GM15510 (cell line): ENCODE data around the gene CHAD.

Experiments
- POLR2A ChIP-seq: IDR thresholded peaks from 3 replicates; pipeline ENCODE4 v1.6.1; 2011; ENCODE audit warnings: borderline replicate concordance; ENCODE audit not compliant: insufficient read length; ENCODE audit errors: extremely low read depth

The CHAD gene

DNA sequence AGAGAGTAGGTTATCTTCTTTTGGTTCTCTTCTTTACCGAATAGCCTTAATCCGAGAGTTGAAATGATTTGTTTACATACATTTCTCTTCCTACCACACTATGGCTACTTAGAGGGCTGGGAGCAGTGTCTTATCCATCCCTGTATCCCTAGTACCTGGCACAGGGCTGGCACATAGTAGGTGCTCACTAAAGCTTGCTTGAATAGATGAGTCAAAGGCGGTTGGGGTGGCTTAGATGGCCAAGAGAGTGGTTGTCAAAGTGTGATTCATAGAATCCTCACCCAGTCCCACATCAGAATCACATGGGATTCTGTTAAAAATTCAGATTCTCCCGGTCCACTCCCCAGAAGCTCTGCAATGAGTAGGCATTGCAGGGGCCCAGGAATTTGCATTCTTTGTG is 11.1 kb downstream of the CHAD start:
- no peak for TF ChIP-seq POLR2A

DNA sequence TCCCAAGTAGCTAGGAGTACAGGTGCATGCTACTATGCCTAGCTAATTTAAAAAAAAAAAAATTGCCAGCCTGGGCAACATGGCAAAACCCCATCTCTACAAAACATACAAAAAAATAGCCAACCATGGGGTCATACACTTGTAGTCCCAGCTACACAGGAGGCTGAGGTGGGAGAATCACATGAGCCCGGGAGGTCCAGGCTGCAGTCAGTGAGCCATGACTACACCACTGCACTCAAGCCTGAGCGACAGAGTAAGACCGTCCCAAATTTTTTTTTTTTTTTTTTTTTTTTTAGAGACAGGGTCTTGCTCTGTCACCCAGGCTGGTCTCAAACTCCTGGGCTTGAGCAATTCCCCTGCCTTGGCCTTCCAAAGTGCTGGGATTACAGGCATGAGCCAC is 14.8 kb downstream of the CHAD start:
- no peak for TF ChIP-seq POLR2A

DNA sequence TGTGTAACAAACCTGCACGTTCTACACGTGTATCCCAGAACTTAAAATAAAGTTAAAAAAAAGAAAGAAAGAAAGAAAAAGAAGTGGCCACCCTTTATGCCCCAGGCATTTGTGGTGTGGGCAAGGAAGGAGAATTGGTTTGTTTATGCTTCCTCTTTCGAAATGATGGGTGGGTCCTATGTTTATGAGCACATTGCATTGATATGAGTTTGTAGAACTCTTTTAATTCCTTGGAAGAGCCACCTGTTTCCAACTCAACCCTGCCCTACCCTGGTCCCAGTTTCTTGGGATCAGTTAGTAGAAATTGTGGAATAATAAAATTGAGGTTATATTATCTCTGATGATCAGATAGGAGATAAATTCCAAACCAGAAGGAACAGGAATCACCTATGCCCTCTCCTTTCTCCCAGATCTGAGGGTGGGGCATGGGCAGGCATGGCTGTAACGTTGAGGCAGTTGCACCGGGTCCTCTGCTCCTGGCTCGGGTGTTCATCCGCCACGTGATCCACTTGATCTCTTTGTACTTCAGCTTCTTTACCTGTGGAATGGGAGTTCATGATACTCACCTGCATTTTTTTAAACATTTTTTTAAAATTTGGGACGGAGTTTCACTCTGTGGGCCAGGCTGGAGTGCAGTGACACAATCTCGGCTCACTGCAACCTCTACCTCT is 15.9 kb downstream of the CHAD start:
- no peak for TF ChIP-seq POLR2A

DNA sequence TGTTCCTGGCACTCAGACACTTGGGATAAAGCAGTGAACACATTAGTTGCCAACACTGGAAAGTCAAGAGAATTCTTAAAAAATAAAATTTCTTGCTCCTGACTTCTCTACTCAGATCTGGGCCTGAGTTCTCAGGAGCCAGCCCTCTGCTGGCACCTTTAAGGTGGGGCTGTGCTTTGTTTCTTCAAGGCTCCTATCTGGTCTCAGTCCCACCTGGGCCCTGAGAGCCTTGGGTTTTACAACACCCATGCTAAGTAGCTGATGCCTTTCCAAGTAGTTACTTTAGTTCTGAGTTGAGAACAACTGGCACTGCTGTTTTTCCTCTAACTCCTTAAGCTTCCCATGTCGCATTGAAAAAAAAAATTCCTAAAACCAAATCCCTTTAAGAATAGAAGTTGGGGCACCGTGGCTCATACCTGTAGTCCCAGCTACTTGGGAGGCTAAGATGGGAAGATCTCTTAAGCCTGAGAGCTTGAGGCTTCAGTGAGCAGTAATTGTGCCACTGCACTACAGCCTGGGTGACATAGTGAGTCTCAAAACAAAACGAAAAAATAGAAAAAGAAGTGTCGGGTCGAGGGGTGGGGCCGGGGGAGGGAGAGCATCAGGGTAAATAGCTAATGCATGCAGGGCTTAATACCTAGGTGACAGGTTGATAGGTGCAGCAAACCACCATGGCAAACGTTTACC is 16.6 kb downstream of the CHAD start:
- TF ChIP-seq POLR2A, result no peak

DNA sequence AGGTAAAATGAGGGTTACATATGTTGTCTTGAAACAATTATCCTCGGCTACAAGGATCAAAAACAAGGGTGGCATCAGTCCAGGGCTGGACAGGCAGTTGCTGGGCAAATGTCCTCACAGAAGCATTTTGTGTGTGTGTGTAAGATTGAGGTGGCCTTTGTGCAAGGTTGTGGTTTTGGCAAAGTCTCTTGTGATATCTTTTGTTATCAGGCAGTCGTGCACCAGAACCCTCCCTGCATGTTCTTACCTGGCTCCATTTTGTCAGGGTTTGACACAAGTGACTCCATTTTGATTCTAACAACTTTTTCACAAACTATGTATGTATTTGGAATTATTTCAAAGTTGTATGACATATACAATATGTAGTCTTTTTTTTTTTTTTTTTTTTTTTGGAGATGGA is 20.0 kb downstream of the CHAD start:
- no peak for TF ChIP-seq POLR2A

DNA sequence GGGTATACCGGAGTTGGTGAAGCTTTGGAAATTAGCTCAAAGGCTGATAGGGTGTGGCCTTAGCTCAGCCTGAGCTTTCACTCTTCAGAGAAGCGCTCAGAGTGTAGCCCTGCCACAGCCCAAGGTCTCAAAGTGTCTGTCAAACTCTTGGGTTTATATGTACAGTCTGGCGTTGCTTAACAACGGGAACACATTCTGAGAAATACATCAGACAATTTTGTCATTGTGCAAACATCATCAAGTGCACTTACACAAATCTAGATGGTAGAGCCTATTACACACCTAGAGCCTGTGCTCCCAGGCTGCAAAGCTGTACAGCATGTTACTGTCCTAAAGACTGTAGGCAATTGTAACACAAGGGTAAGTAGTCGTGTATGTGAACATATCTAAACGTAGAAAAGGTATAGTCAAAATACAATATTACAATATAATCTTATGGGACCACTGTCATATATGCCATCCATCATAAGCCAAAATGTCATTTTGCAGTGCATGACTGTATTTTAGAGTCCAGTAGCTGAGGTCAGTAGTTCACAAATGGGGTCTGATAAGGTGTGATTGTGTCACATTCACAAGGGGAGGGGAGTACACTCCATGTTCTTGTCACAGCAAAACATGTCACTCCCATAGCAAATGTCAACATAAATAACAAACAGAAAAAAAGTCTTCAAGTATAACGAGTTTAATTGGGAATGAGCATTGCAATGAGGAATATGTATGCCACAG is 20.6 kb downstream of the CHAD start:
- no peak for TF ChIP-seq POLR2A

DNA sequence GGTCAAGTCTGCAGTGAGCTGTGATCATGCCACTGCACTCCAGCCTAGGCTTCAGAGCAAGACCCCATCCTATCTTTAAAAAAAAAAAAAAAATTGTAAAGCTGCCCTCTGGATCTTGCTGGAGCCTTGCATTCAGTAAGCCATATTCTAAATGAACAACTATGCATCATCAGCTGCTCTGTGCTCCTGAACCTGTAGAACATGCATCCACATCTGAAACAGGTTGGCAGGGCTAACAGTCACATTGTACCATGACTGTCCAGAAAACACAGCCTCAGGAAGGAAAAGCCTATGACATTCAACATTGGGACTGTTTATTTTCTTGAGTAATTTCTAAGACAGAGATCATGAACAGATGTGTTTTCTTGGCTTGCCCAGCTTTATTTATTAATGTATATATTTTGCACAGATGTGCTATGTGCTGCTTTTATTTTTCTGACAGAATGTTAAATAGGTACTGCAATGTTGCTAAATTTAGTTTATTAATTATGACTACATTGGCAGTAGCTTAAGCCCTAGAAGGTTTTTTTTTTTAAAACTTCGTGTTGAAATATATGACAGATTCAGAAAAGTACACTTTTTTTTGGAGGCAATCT is 22.9 kb downstream of the CHAD start:
- TF ChIP-seq POLR2A, result no peak

DNA sequence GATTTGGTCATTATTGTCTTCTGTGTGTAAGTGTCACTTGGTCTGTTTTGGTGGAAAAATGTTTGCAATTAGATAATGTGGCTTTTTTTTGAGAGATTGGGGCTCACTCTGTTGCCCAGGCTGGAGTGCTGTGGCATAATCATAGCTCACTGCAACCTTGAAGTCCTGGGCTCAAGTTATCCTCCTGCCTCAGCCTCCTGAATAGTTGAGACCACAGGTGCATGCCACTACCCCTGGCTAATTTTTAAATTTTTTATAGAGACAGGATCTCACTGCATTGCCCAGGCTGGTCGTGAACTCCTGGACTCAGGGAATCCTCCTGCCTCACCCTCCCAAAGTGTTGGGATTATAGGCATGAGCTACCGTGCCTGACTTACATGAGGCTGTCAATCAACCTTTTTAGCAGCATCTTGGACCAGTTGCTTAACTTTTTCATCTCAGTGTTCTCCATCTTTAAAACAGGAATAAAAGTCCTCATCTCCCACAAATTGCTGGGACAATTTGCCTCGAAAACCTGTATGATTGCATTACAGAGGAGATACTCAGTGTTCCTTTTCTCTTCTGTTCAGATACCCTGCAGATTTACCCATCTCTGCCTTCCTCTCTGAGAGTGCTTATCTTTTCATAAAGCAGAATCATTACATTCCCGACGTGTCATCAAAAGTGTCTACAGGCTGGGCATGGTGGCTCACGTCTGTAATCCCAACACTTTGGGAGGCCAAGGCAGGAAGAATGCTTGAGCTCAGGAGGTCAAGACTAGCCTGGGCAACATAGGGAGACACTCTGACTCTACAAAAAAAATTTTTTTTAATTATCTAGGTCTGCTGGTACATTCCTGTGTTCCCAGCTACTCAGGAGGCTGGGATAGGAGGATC is 23.6 kb downstream of the CHAD start:
- TF ChIP-seq POLR2A, result no peak

DNA sequence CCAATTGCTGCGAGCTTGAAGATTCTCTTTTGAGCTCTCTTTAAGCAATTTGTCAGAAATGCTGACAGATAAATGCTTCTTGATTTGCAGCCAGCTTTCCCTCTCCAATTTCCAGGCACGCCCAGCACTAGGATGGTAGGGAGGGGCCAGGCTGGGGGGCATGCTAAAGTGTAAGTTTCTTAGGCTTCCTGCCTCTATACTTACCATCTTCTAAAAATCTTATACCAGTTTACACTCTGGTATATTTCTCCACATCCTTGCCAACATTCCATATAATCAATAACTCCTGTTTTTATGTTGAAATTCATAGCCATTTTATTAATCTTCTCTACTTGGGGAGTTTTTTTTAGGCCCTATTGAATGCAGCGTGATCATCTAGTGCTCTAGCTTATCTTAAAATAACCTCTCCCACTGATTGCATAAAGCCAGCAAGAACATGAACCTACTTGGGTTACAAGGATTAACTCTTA is 25.1 kb downstream of the CHAD start:
- no peak for TF ChIP-seq POLR2A

DNA sequence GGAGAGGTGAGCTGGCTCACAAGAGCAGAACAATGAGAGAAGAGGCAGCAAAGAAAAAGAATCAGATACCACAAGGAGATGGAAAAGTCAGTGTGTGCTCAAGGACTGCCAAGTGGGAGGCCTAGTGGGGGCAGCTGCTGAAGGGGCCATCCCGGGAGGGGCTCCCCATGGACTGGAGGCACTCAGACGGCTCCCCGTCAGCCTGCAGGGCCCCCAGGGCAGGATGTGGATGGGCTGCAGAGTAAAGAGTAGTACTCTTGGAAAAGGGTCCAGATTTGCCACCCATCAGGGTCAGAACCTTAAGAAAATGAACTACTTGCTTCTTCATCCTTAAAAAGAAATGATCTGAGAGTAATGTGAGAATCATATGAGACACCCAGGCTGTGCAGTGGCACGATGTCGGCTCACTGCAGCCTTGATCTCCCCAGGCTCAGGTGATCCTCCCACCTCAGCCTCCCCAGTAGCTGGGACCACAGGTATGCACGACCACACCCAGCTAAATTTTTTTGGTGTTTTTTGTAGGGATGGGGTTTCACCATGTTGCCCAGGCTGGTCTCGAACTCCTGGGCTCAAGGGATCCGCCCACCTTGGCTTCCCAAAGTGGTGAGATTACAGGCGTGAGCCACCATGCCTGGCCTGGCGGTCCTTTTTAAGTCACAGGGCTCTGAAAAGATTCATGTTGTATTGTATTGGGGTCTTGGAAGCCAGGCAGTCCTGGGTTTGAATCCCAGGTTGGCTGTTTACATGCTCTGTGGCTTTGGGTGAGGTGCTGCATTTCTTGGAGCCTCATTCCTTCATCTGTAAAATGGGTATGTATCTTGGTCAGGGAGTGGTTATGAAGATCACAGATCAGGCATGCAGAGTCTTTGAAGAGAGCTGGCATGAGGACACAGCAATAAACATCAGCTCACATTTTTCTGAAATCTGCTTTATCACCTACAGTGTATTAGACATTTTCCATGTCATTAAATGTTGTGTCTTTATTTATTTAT is 27.5 kb downstream of the CHAD start:
- no peak for TF ChIP-seq POLR2A

DNA sequence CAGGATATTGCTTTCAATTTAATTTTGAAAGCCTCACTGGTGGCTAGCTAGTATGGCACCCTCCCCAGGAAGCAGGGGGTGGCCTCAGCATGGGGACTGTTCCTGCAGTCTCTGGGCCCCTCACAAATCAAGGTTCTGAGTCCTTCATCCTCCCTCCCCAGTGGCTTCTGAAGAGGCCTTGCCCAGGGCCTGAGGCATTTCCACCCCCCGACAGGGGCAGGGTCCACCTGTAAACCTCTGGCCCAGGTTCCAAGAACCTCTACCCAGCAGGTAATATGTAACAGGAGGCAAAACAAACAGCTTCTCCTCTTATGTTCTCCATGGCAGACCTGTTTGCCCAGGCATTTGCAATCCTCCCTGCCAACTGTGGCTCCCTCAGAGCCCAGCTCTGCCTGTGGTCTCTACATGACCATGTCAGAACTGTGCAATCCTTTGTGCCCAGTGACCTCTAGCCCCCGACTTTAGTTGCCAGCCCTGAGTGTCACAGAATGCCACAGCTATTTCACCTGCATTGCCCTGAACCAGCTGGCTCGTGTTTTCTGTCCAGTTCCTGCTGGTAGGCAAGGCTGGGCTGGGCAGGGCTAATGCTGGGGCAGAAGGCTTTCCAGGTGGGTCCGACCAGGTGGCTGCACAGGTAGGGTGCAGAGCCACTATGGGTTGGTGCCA is 28.4 kb downstream of the CHAD start:
- TF ChIP-seq POLR2A, result no peak

DNA sequence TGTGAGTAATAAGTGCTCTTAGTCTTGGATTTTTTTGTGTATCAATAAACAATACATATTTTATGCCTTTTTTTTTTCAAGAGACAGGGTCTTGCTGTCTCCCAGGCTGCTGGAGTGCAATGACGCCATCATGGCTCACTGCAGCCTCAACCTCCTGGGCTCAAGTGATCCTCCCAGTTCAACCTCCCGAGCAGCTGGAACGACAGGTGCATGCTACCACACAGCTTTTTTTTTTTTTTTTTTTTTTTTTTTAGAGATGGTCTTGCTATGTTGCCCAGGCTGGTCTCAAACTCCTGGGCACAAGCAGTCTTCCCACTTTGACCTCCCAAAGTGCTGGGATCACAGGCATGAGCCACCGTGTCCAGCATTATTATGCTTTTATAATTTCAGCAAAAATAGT is 29.7 kb downstream of the CHAD start:
- TF ChIP-seq POLR2A, result no peak

DNA sequence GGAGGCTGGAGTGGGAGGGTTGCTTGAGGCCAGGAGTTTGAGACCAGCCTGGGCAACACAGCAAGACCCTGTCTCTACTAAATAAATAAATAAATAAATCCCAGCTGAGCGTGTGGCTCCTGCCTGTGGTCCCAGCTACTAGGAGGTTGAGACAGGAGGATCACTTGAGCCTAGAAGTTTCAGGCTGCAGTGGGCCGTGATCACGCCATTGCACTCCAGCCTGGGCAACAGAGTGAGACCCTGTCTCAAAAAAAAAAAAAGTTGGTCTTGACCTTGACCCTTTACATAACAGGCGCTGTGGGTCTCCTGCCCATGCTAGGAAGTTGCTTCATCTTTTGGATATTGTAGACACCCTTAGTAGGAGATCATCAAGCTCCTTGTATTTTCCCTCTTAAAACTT is 31.3 kb downstream of the CHAD start:
- TF ChIP-seq POLR2A, result no peak
